Trophoblast cell (in vitro differentiated cells and primary cell): ENCODE results near the gene KIF25.
A peak's percentile ranks its signal among the peaks of the same experiment; 100 is the strongest.

ENCODE experiments used
- DNase-seq, 2 donors: peaks; one replicate each; pipeline ENCODE4 v3.0.0-alpha.2; 2016
- H2AFZ ChIP-seq: 2 replicates; pipeline ENCODE4 v1.6.1; 2013; ENCODE audit warnings: low read length, moderate library complexity, mild to moderate bottlenecking; ENCODE audit not compliant: insufficient read depth, poor library complexity
- H2AK5ac ChIP-seq: 2 replicates; pipeline ENCODE4 v1.6.1; 2013; ENCODE audit warnings: mild to moderate bottlenecking, low read length
- H2BK120ac ChIP-seq: 2 replicates; pipeline ENCODE4 v1.6.1; 2013; ENCODE audit warnings: low read length, mild to moderate bottlenecking, moderate library complexity; ENCODE audit not compliant: insufficient read depth, poor library complexity
- H2BK12ac ChIP-seq: 2 replicates; pipeline ENCODE4 v1.6.1; 2013; ENCODE audit warnings: mild to moderate bottlenecking, low read length, moderate library complexity
- H2BK5ac ChIP-seq: 2 replicates; pipeline ENCODE4 v1.6.1; 2013; ENCODE audit warnings: low read length, low read depth, moderate library complexity, mild to moderate bottlenecking; ENCODE audit not compliant: poor library complexity
- H3K14ac ChIP-seq: 2 replicates; pipeline ENCODE4 v1.6.1; 2013; ENCODE audit warnings: mild to moderate bottlenecking, low read length
- H3K18ac ChIP-seq: 2 replicates; pipeline ENCODE4 v1.6.1; 2013; ENCODE audit warnings: mild to moderate bottlenecking, low read length
- H3K23ac ChIP-seq: 2 replicates; pipeline ENCODE4 v1.6.1; 2013; ENCODE audit warnings: low read length
- H3K27ac ChIP-seq: 2 replicates; pipeline ENCODE4 v1.5.1; 2013; ENCODE audit warnings: low read depth, mild to moderate bottlenecking, inconsistent platforms, low read length, moderate library complexity
- H3K27me3 ChIP-seq: 2 replicates; pipeline ENCODE4 v1.6.1; 2013; ENCODE audit warnings: inconsistent platforms, mild to moderate bottlenecking, low read length, moderate library complexity; ENCODE audit not compliant: insufficient read depth
- H3K36me3 ChIP-seq, 2 experiments: 1 replicate in 1 of 2; 2 replicates in 1 of 2; pipeline ENCODE4 v1.6.1; 2013; ENCODE audit warnings: low read length in 2 of 2, mild to moderate bottlenecking in 2 of 2, moderate library complexity in 1 of 2; ENCODE audit not compliant: insufficient read depth in 2 of 2, control insufficient read depth in 1 of 2
- H3K4ac ChIP-seq: 2 replicates; pipeline ENCODE4 v1.6.1; 2013; ENCODE audit warnings: low read depth, mild to moderate bottlenecking, low read length, moderate library complexity
- H3K4me1 ChIP-seq, 2 experiments: 1 replicate in 1 of 2; 2 replicates in 1 of 2; pipeline ENCODE4 v1.6.1; 2013; ENCODE audit warnings: low read length in 2 of 2, mild to moderate bottlenecking in 2 of 2, moderate library complexity in 1 of 2; ENCODE audit not compliant: insufficient read depth in 2 of 2, control insufficient read depth in 1 of 2
- H3K4me2 ChIP-seq: 2 replicates; pipeline ENCODE4 v1.6.1; 2013; ENCODE audit warnings: inconsistent platforms, mild to moderate bottlenecking, low read length, moderate library complexity
- H3K4me3 ChIP-seq: 2 replicates; pipeline ENCODE4 v1.5.1; 2013; ENCODE audit warnings: mild to moderate bottlenecking, low read depth, low read length, inconsistent platforms
- H3K79me1 ChIP-seq: one replicate; pipeline ENCODE4 v1.6.1; 2013; ENCODE audit warnings: low read length
- H3K79me2 ChIP-seq: 2 replicates; pipeline ENCODE4 v1.6.1; 2013; ENCODE audit warnings: low read length, mild to moderate bottlenecking; ENCODE audit not compliant: control insufficient read depth, insufficient read depth, poor library complexity
- H3K9ac ChIP-seq: 2 replicates; pipeline ENCODE4 v1.6.1; 2013; ENCODE audit warnings: mild to moderate bottlenecking, low read length
- H3K9me3 ChIP-seq: 2 replicates; pipeline ENCODE4 v1.6.1; 2013; ENCODE audit warnings: low read depth, mild to moderate bottlenecking, control low read depth, inconsistent platforms, low read length; ENCODE audit not compliant: insufficient read depth
- H4K12ac ChIP-seq: 2 replicates; pipeline ENCODE4 v1.6.1; 2013; ENCODE audit warnings: low read depth, mild to moderate bottlenecking, low read length, moderate library complexity
- H4K8ac ChIP-seq: 2 replicates; pipeline ENCODE4 v1.6.1; 2013; ENCODE audit warnings: low read depth, mild to moderate bottlenecking, low read length, moderate library complexity
- H4K91ac ChIP-seq: one replicate; pipeline ENCODE4 v1.6.1; 2013; ENCODE audit warnings: low read depth, mild to moderate bottlenecking, low read length, moderate library complexity
- WGBS: extraction: QIAGEN DNeasy Blood & Tissue Kit; methylation state at CpG from one replicate; pipeline ENCODE4 v1.1.7; 2013; ENCODE audit warnings: missing lambda C conversion rate; ENCODE audit not compliant: insufficient read length, insufficient coverage; ENCODE audit errors: extremely low coverage; 5-methylcytosine and 5-hydroxymethylcytosine counted together

KIF25 gene

DNA sequence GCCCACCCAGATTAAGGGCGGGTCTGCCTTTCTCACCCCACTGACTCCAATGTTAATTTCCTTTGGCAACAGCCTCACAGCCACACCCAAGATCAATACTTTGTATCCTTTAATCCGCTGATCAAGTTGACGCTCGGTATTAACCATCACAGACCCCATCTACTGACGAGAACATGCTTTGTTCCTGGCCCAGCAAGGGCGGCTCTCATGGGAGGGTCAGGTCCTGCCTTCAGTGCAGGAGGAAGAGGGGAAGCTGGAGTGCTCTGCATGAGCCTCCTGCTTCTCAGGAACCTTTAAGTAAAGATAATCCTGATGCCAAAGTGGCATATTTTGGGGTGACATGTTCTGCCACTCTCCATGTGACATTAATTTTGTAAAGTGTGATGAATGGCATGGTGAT lies 8.3 kb downstream of the KIF25 start:
- no CpG with 5 or more reads among the region's 6 CpGs for WGBS
- peaks cover 0 to 3% of the 10 kb centered on the region in 2 experiments for H3K4me1 ChIP-seq
- no peaks in the 10 kb centered on the region for H3K79me1 ChIP-seq
- no peak overlapping the region for H4K12ac ChIP-seq
- H3K27ac ChIP-seq, result no peak overlapping the region
- H4K91ac ChIP-seq, result no peak overlapping the region
- no peak overlapping the region for H2BK5ac ChIP-seq
- no peak overlapping the region for H3K4me3 ChIP-seq
- H3K4me2 ChIP-seq, result no peak overlapping the region
- no peak overlapping the region for H3K18ac ChIP-seq
- no peak overlapping the region for H3K9ac ChIP-seq
- H2AK5ac ChIP-seq, result no peak overlapping the region
- no peak overlapping the region for H3K14ac ChIP-seq
- H3K23ac ChIP-seq, result no peak overlapping the region
- no peak overlapping the region for H3K4ac ChIP-seq
- peaks cover 6% of the 10 kb centered on the region for H3K9me3 ChIP-seq
- H2AFZ ChIP-seq, result no peak overlapping the region
- H4K8ac ChIP-seq, result no peak overlapping the region
- H3K79me2 ChIP-seq, result no peaks in the 10 kb centered on the region
- no peak for DNase-seq
- no peaks in the 10 kb centered on the region for H3K27me3 ChIP-seq
- H2BK120ac ChIP-seq, result no peak overlapping the region
- H3K36me3 ChIP-seq, result no peaks in the 10 kb centered on the region
- no peak overlapping the region for H2BK12ac ChIP-seq

DNA sequence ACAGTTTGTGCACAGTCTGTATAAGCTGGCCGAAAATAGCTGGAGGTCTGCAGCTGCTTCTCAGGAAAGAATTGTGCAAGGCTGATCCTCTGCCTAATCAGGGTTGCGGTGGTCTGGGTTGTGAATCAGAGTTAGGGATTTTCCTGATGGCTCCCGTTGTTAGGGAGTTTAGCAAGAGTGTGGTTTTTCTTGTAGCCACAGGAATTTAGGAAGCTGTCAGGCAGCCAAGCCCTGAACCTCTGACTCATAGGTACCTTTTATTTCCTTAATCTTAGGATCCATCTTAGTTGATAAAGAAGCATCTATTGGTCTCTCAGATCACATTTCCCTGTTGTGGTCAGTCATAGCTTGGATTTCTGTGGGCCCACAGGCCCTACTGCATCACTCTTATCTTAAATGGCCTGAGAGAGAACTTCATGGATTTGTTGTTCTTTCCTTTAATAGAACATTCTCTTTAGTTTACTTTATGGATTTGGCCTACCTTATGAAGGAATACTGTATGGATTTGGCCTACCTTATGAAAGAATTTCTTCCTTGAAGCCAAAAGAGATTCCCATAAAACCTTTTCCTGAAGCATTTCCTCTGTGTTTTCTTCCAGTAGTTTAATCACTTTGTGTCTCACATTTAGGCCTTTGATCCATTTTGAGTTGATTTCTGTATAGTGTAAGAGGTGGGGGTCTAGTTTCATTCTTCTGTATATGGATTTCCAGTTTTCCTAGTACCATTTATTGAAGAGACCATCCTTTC lies 10.3 kb downstream of the KIF25 start:
- Histone ChIP-seq H2BK120ac (no peak overlapping the region), H2AK5ac (no peak overlapping the region), H3K14ac (no peak overlapping the region), H3K79me2 (no peaks in the 10 kb centered on the region), H3K27me3 (no peaks in the 10 kb centered on the region), H3K4me3 (no peak overlapping the region), H3K9me3 (peaks cover 10% of the 10 kb centered on the region), H3K4ac (no peak overlapping the region), H3K9ac (no peak overlapping the region), H4K12ac (no peak overlapping the region), H4K91ac (no peak overlapping the region), H2AFZ (no peak overlapping the region), H2BK12ac (no peak overlapping the region), H3K36me3 (no peaks in the 10 kb centered on the region), H3K4me2 (no peak overlapping the region), H3K79me1 (no peaks in the 10 kb centered on the region), H3K4me1 (peaks cover 0 to 3% of the 10 kb centered on the region in 2 experiments), H3K23ac (no peak overlapping the region), H3K18ac (no peak overlapping the region), H4K8ac (no peak overlapping the region), H3K27ac (no peak overlapping the region), H2BK5ac (no peak overlapping the region)
- WGBS, result no CpG with 5 or more reads among the region's 3 CpGs
- DNase-seq, result peak; percentile 94 to 98

DNA sequence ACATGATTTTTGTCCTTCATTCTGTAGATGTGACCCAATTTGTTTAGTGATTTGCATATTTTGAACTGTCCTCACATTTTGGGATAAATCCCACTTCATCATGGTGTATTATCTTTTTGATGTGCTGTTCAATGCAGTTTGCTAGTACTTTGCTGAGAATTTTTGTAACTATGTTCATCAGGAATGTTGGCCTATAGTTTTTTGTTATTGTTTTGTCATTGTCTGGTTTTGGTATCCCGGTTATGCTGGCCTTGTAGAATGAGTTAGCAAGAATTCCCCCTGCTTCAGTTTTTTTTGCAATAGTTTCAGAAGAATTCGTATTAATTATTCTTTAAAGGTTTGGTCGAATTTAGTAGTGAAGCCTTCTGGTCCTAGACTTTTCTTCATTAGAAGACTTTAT lies 11.9 kb downstream of the KIF25 start:
- Histone ChIP-seq H4K8ac (no peak overlapping the region), H3K36me3 (no peaks in the 10 kb centered on the region), H2BK5ac (no peak overlapping the region), H3K79me1 (no peaks in the 10 kb centered on the region), H2AFZ (no peak overlapping the region), H3K27ac (no peak overlapping the region), H3K4me1 (peaks cover 0 to 3% of the 10 kb centered on the region in 2 experiments), H4K91ac (no peak overlapping the region), H2BK12ac (no peak overlapping the region), H3K4ac (no peak overlapping the region), H3K9me3 (peaks cover 10% of the 10 kb centered on the region), H3K79me2 (no peaks in the 10 kb centered on the region), H3K18ac (no peak overlapping the region), H3K4me3 (no peak overlapping the region), H3K27me3 (no peaks in the 10 kb centered on the region), H2AK5ac (no peak overlapping the region), H3K4me2 (no peak overlapping the region), H4K12ac (no peak overlapping the region), H3K14ac (no peak overlapping the region), H3K23ac (no peak overlapping the region), H2BK120ac (no peak overlapping the region), H3K9ac (no peak overlapping the region)
- DNase-seq, result peak in 1 of 2 donors; percentile 51
- no CpG with 5 or more reads among the region's 3 CpGs for WGBS

DNA sequence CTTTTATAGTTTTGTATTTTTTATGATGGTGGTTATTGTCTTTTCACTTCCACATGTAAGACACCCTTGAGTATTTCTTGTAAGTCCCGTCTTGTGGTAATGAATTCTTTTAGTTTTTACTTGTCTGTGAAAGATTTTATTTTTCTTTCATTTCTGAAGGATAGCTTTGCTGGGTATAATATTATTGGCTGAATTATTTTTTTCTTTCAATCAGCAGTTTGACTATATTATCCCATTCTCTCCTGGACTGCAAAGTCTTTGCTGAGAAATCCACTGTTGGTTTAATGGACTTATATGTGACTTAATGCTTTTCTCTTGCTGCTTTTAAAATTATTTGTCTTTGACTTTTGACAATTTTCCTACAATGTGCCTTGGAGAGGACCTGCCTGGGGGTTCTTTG lies 13.8 kb downstream of the KIF25 start:
- no peak overlapping the region for H2AFZ ChIP-seq
- H3K9ac ChIP-seq, result no peak overlapping the region
- H3K4ac ChIP-seq, result no peak overlapping the region
- peaks cover 6% of the 10 kb centered on the region for H3K9me3 ChIP-seq
- no peak overlapping the region for H3K4me3 ChIP-seq
- H2BK5ac ChIP-seq, result no peak overlapping the region
- peaks cover 0 to 1% of the 10 kb centered on the region in 2 experiments for H3K4me1 ChIP-seq
- H2BK12ac ChIP-seq, result no peak overlapping the region
- H3K27ac ChIP-seq, result no peak overlapping the region
- H3K27me3 ChIP-seq, result no peaks in the 10 kb centered on the region
- DNase-seq, result no peak
- no peak overlapping the region for H3K14ac ChIP-seq
- H3K18ac ChIP-seq, result no peak overlapping the region
- H4K91ac ChIP-seq, result no peak overlapping the region
- H4K12ac ChIP-seq, result no peak overlapping the region
- no peak overlapping the region for H3K4me2 ChIP-seq
- no peak overlapping the region for H2BK120ac ChIP-seq
- H3K36me3 ChIP-seq, result no peaks in the 10 kb centered on the region
- no peak overlapping the region for H4K8ac ChIP-seq
- H2AK5ac ChIP-seq, result no peak overlapping the region
- no peaks in the 10 kb centered on the region for H3K79me2 ChIP-seq
- H3K79me1 ChIP-seq, result no peaks in the 10 kb centered on the region
- no peak overlapping the region for H3K23ac ChIP-seq
- WGBS, result no CpG with 5 or more reads among the region's 1 CpG
